Measurements from ENCODE around the gene CACNA2D4.

Gene CACNA2D4

GRCh38 chr12:1808036-1808797 is 110.2 kb downstream of the CACNA2D4 start:
- no peak overlapping the region for H3K4me3 ChIP-seq (ENCODE audit: low read depth, low read length)
- no peaks in the 10 kb centered on the region for H3K9me3 ChIP-seq (ENCODE audit: control insufficient read depth, low read length)
- no peak overlapping the region for H3K9ac ChIP-seq
- peaks cover 10% of the 10 kb centered on the region for H3K4me1 ChIP-seq
- no peaks in the 10 kb centered on the region for H3K27me3 ChIP-seq (ENCODE audit: control insufficient read depth, insufficient read depth, low read length)
- H3K27ac ChIP-seq, result no peak overlapping the region
- no peak for TF ChIP-seq CTCF (IDR thresholded peaks at IDR 0.05)
- H2AFZ ChIP-seq, result no peak overlapping the region
- no peaks in the 10 kb centered on the region for H3K79me2 ChIP-seq
- no peaks in the 10 kb centered on the region for H3K36me3 ChIP-seq (ENCODE audit: control insufficient read depth, insufficient read depth, low read length)
- no peak overlapping the region for H3K4me2 ChIP-seq (ENCODE audit: low read length)

- H3K27me3 ChIP-seq (ENCODE audit: control insufficient read depth, insufficient read depth, low read length), result no peaks in the 10 kb centered on the region
Measured at GRCh38 chr12:1807087-1807860, 111.2 kb downstream of the CACNA2D4 start.

GRCh38 chr12:1806301-1807086 is 112.0 kb downstream of the CACNA2D4 start:
- Histone ChIP-seq H3K27me3 (ENCODE audit: control insufficient read depth, insufficient read depth, low read length) (no peaks in the 10 kb centered on the region), H3K4me2 (ENCODE audit: low read length) (no peak overlapping the region), H3K27ac (no peak overlapping the region), H3K36me3 (ENCODE audit: control insufficient read depth, insufficient read depth, low read length) (no peaks in the 10 kb centered on the region), H3K9me3 (ENCODE audit: control insufficient read depth, low read length) (no peaks in the 10 kb centered on the region), H3K4me1 (peaks cover 12% of the 10 kb centered on the region), H3K79me2 (no peaks in the 10 kb centered on the region), H3K4me3 (ENCODE audit: low read depth, low read length) (no peak overlapping the region), H2AFZ (no peak overlapping the region), H3K9ac (no peak overlapping the region)
- TF ChIP-seq CTCF (IDR thresholded peaks at IDR 0.05), result no peak

More at GRCh38 chr12:1807087-1807860, 111.2 kb downstream of the CACNA2D4 start:
- Histone ChIP-seq H3K4me3 (ENCODE audit: low read depth, low read length) (no peak overlapping the region), H3K4me1 (peaks cover 12% of the 10 kb centered on the region), H2AFZ (no peak overlapping the region), H3K9ac (no peak overlapping the region), H3K27ac (no peak overlapping the region), H3K4me2 (ENCODE audit: low read length) (no peak overlapping the region), H3K79me2 (no peaks in the 10 kb centered on the region), H3K9me3 (ENCODE audit: control insufficient read depth, low read length) (no peaks in the 10 kb centered on the region), H3K36me3 (ENCODE audit: control insufficient read depth, insufficient read depth, low read length) (no peaks in the 10 kb centered on the region)
- no peak for TF ChIP-seq CTCF (IDR thresholded peaks at IDR 0.05)

- Histone ChIP-seq H3K9ac (no peak overlapping the region), H2AFZ (no peak overlapping the region), H3K9me3 (ENCODE audit: control insufficient read depth, low read length) (no peaks in the 10 kb centered on the region), H3K36me3 (ENCODE audit: control insufficient read depth, insufficient read depth, low read length) (no peaks in the 10 kb centered on the region), H3K27ac (no peak overlapping the region), H3K4me2 (ENCODE audit: low read length) (no peak overlapping the region), H3K4me3 (ENCODE audit: low read depth, low read length) (no peak overlapping the region), H3K79me2 (no peaks in the 10 kb centered on the region), H3K4me1 (peaks cover 12% of the 10 kb centered on the region), H3K27me3 (ENCODE audit: control insufficient read depth, insufficient read depth, low read length) (no peaks in the 10 kb centered on the region)
- TF ChIP-seq CTCF (IDR thresholded peaks at IDR 0.05), result no peak
Measured at GRCh38 chr12:1805441-1806081, 112.9 kb downstream of the CACNA2D4 start.
